ENCODE measurements around the gene WDR77. TPM values are rescaled to one million over a fixed set of nuclear protein-coding genes. Genes with fewer than 3 reads are reported as not detected.

Gene WDR77
- total and polyA plus RNA-seq, 5 experiments from 2014 or later: 35.4 to 44.6 (median 36.9) TPM

- POLR2A ChIA-PET: interaction anchor here (1.0 to 1.3 kb wide), 4 partner anchors 9 to 48 kb away, joined by 3 to 4 read pairs (median 3); no protein-coding TSS in a partner anchor
- Mint-ChIP-seq H3K36me3 (peaks cover 0 to 15% (median 13%) of the 10 kb centered on the region in 3 donors), H3K27ac (no peak overlapping the region), H3K9me3 (no peaks in the 10 kb centered on the region), H3K27me3 (no peaks in the 10 kb centered on the region), H3K4me3 (no peak overlapping the region), H3K4me1 (peaks cover 9 to 22% (median 17%) of the 10 kb centered on the region in 4 donors)
- DNase-seq (no peak), ATAC-seq (no peak)
These were observed 19.7 kb upstream of the WDR77 start for GRCh38 chr1:111468717-111469100.

DNA sequence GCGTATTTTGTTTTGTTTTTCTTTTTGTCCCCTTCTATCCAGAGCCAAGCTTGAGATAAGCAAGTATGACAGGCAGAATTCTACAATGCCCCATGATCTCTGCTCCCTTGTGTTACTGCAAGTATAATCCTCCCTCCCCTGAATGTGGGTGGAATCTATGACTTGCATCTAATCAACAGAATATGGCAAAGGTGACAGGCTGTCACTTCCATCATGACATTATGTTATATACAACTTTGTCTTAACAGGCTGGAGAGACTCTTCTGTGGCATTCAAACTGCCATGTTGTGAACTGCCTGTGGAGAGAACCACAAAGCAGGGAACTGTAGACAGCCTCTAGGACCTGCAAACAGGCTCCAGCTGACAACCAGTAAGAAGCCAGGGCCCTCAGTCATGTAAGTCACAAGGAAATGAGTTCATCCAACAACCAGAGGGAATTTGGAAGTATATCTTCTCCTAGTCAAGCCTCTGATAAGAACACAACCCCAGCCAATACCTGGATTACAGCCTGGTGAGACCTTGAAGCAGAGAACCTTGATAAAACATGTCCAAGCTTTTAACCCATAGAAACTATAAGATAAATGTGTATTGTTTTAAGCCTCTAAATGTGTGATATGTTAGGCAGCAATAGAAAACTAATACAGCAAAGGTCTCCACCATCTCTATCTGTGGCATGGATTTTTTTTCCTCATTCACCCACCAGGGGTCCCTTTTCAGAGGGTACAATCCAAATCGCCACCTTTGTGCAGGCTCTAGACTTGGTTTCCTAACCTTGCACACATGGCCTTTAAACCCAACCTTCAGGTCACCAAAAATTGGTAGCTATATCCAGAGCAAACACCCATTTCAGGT is 19.0 kb upstream of the WDR77 start:
- DNase-seq: no peak
- no peak for ATAC-seq
- no peaks in the 10 kb centered on the region for H3K9me3 Mint-ChIP-seq
- H3K4me1 Mint-ChIP-seq: peaks cover 6 to 22% (median 21%) of the 10 kb centered on the region in 4 donors
- no peaks in the 10 kb centered on the region for H3K27me3 Mint-ChIP-seq
- peaks cover 4 to 19% (median 17%) of the 10 kb centered on the region in 3 donors for H3K36me3 Mint-ChIP-seq
- H3K27ac Mint-ChIP-seq: peak overlapping the region in 4 of 10 donors; percentile 11 to 82 (median 54)
- POLR2A ChIA-PET: interaction anchor here (1.0 to 1.3 kb wide), 4 partner anchors 8 to 48 kb away, joined by 3 to 4 read pairs (median 4); no protein-coding TSS in a partner anchor
- no peak overlapping the region for H3K4me3 Mint-ChIP-seq

- Mint-ChIP-seq H3K27me3 (no peaks in the 10 kb centered on the region), H3K9me3 (no peaks in the 10 kb centered on the region), H3K4me1 (peaks cover 5 to 23% (median 18%) of the 10 kb centered on the region in 4 donors), H3K27ac (peak overlapping the region in 1 of 10 donors; percentile 22), H3K4me3 (no peak overlapping the region), H3K36me3 (peaks cover 5 to 33% (median 27%) of the 10 kb centered on the region in 3 donors)
- POLR2A ChIA-PET: no interaction called here
- DNase-seq (no peak), ATAC-seq (no peak)
These were observed 17.4 kb upstream of the WDR77 start for GRCh38 chr1:111466480-111466879.

DNA sequence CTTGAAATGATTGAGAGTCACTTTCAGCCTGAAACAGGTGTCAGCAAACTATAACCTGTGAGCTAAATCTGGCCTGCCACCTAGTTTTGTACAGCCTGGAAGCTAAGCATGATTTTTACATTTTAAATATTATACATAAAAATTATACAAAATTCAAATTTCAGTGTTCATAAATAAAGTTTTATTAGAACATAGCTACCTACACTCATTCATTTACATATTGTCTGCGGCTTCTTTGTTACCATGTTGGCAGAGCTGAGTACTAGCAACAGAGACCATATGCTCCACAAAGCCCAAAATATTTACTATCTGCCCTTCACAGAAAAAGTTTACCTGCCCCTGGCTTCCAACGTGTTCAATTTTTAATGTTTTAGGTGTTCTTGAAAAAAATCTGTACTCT is 16.7 kb upstream of the WDR77 start:
- H3K27me3 Mint-ChIP-seq: no peaks in the 10 kb centered on the region
- H3K4me1 Mint-ChIP-seq: peaks cover 5 to 23% (median 18%) of the 10 kb centered on the region in 4 donors
- no peak overlapping the region for H3K4me3 Mint-ChIP-seq
- POLR2A ChIA-PET: no interaction called here
- no peaks in the 10 kb centered on the region for H3K9me3 Mint-ChIP-seq
- DNase-seq: no peak
- peaks cover 5 to 40% (median 30%) of the 10 kb centered on the region in 3 donors for H3K36me3 Mint-ChIP-seq
- H3K27ac Mint-ChIP-seq: peak overlapping the region in 2 of 10 donors; percentile 8 to 18
- ATAC-seq: no peak

DNA sequence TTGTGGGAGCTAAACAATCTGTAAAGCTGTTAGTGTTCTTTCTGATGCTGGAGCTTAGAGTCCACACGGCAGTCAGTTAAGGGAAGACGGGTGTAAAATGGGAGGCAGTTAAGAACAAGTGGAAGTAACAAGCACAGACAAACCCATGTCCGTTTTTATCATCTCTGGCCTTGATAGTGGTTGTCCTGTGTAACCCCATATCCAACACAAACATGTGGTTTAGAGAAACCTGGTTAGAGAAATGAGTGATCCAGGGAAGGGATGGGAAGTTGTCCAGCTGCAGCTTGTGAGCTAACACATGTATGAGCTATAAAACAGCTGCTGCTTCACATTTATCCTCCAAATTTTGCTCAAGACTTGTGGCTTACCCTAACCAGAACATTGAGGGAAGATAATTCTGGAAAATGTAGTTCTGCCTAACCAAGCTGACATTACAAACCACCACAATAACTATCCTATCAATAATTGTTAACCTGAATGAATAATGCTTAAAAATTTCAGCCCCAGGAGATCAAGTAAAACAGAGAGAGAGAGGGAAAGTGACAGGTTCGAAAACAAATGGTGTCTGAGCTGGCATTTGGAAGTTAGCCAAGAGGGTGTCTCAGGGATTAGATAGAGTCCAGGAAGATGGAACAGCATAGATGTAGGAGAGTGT is 14.1 kb upstream of the WDR77 start:
- DNase-seq (no peak), ATAC-seq (no peak)
- H3K4me3 Mint-ChIP-seq: no peak overlapping the region
- H3K36me3 Mint-ChIP-seq: peaks cover 5 to 64% (median 38%) of the 10 kb centered on the region in 3 donors
- no peaks in the 10 kb centered on the region for H3K9me3 Mint-ChIP-seq
- H3K4me1 Mint-ChIP-seq: peaks cover 5 to 27% (median 20%) of the 10 kb centered on the region in 4 donors
- POLR2A ChIA-PET: interaction anchor here (1.0 to 2.4 kb wide), 3 partner anchors 9 to 13 kb away, joined by 3 to 8 read pairs (median 3); no protein-coding TSS in a partner anchor
- H3K27me3 Mint-ChIP-seq: no peaks in the 10 kb centered on the region
- H3K27ac Mint-ChIP-seq: peak overlapping the region in 9 of 10 donors; percentile 1 to 78 (median 11)

- no peak for ATAC-seq
- DNase-seq: no peak
- peak overlapping the region in 3 of 10 donors; percentile 1 to 22 (median 17) for H3K27ac Mint-ChIP-seq
These were observed 13.4 kb upstream of the WDR77 start for GRCh38 chr1:111462370-111463028.

GRCh38 chr1:111461765-111462164 is 12.7 kb upstream of the WDR77 start:
- ATAC-seq (no peak), DNase-seq (no peak)
- Mint-ChIP-seq H3K27me3 (no peaks in the 10 kb centered on the region), H3K4me3 (no peak overlapping the region), H3K9me3 (no peaks in the 10 kb centered on the region), H3K27ac (peak overlapping the region in 2 of 10 donors; percentile 8 to 20), H3K36me3 (peaks cover 5 to 75% (median 37%) of the 10 kb centered on the region in 3 donors), H3K4me1 (peaks cover 7 to 30% (median 23%) of the 10 kb centered on the region in 4 donors)
- POLR2A ChIA-PET: interaction anchor here (1.5 to 2.4 kb wide), 2 partner anchors 10 to 12 kb away, joined by 3 to 8 read pairs; no protein-coding TSS in a partner anchor

More at GRCh38 chr1:111462370-111463028, 13.4 kb upstream of the WDR77 start:
- no peak overlapping the region for H3K4me3 Mint-ChIP-seq
- peaks cover 5 to 70% (median 35%) of the 10 kb centered on the region in 3 donors for H3K36me3 Mint-ChIP-seq
- H3K4me1 Mint-ChIP-seq: peaks cover 5 to 30% (median 21%) of the 10 kb centered on the region in 4 donors
- H3K9me3 Mint-ChIP-seq: no peaks in the 10 kb centered on the region
- no peaks in the 10 kb centered on the region for H3K27me3 Mint-ChIP-seq
- POLR2A ChIA-PET: interaction anchor here (1.0 to 2.4 kb wide), 3 partner anchors 10 to 14 kb away, joined by 3 to 8 read pairs (median 3); no protein-coding TSS in a partner anchor

DNA sequence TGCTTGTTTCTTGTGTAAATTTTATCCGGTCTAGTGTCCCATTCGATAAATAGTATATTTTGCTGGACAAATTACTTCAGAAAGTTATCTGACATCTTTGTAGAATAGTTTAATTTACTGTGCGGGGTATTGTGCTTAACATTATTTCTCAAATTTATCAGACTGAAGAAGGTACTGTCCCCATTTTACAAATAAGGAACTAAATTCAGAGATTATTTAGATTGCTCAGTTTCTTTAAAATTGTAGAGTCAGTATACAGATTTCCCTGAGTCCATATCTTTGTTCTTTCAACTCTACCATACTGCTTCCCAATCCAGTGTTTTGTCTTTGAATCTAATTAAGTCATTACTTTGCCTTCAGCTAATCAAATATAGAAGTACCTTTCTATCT is 6.6 kb upstream of the WDR77 start:
- peak overlapping the region in 5 of 10 donors; percentile 1 to 60 (median 57) for H3K27ac Mint-ChIP-seq
- peaks cover 25 to 64% (median 57%) of the 10 kb centered on the region in 4 donors for H3K4me1 Mint-ChIP-seq
- POLR2A ChIA-PET: no interaction called here
- DNase-seq (no peak), ATAC-seq (no peak)
- H3K36me3 Mint-ChIP-seq: peaks cover 8 to 90% (median 29%) of the 10 kb centered on the region in 3 donors
- no peaks in the 10 kb centered on the region for H3K27me3 Mint-ChIP-seq
- no peaks in the 10 kb centered on the region for H3K9me3 Mint-ChIP-seq
- H3K4me3 Mint-ChIP-seq: no peak overlapping the region

DNA sequence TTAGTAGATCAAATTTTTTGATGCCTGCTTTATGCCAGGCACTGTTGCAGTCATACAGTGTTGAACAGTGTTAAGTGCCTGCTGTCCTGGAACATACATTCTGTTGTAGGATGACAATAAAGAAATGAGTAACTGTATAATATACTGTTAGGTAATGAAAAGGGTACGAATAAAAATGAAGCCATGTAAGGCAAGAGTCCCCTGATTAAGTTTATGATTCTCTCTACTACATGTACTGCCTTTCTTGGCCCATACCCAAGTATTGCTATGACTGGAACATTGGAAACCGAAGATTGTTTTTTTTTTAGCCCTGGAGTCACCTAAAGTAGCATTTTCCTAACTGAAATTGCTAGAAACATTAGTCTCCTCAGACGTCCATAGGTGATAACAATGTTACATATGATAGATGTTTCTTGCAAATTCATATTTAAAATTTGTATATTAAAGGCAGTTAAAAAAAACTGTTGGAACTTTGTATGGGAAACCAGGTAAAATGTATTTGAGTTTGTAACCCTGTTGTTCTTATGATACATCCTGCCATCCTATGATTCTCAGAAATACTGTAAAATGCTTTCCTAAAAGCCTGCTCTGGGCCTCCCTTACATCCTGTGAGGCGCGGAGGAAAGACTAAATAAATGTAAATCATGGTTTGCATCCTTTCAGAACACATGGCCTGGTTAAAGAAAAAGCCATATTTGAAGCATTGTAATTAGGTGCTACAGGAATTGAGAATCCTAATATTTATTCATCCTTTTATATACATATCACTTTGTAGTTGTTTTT is 6.0 kb upstream of the WDR77 start:
- Mint-ChIP-seq H3K4me1 (peaks cover 26 to 69% (median 62%) of the 10 kb centered on the region in 4 donors), H3K27me3 (no peaks in the 10 kb centered on the region), H3K27ac (peak overlapping the region in 8 of 10 donors; percentile 5 to 60 (median 48)), H3K4me3 (peak overlapping the region in 1 of 10 donors; percentile 31), H3K36me3 (peaks cover 8 to 86% (median 28%) of the 10 kb centered on the region in 3 donors), H3K9me3 (no peaks in the 10 kb centered on the region)
- no peak for DNase-seq
- no peak for ATAC-seq
- POLR2A ChIA-PET: no interaction called here

- peaks cover 34 to 82% (median 70%) of the 10 kb centered on the region in 4 donors for H3K4me1 Mint-ChIP-seq
- no peaks in the 10 kb centered on the region for H3K27me3 Mint-ChIP-seq
- peak overlapping the region in 5 of 10 donors; percentile 28 to 72 (median 33) for H3K27ac Mint-ChIP-seq
- DNase-seq: no peak
- no peaks in the 10 kb centered on the region for H3K9me3 Mint-ChIP-seq
- no peak for ATAC-seq
- H3K4me3 Mint-ChIP-seq: peak overlapping the region in 1 of 10 donors; percentile 2
- POLR2A ChIA-PET: no interaction called here
- peaks cover 14 to 77% (median 22%) of the 10 kb centered on the region in 3 donors for H3K36me3 Mint-ChIP-seq
These were observed 4.7 kb upstream of the WDR77 start for GRCh38 chr1:111453706-111454105.

GRCh38 chr1:111452581-111452980 is 3.5 kb upstream of the WDR77 start:
- Mint-ChIP-seq H3K4me1 (peaks cover 37 to 82% (median 79%) of the 10 kb centered on the region in 4 donors), H3K4me3 (peak overlapping the region in 3 of 10 donors; percentile 24 to 33 (median 31)), H3K27ac (peak overlapping the region in 4 of 10 donors; percentile 19 to 100 (median 62)), H3K27me3 (no peaks in the 10 kb centered on the region), H3K9me3 (no peaks in the 10 kb centered on the region), H3K36me3 (peaks cover 14 to 66% (median 22%) of the 10 kb centered on the region in 3 donors)
- POLR2A ChIA-PET: interaction anchor here (0.6 to 1.8 kb wide), 3 partner anchors 12 to 56 kb away, joined by 3 to 6 read pairs (median 3); no protein-coding TSS in a partner anchor
- DNase-seq (no peak), ATAC-seq (no peak)

Data from naive thymus-derived CD8-positive, alpha-beta T cell (primary cell).